ENCODE measurements around the gene ANKRA2.

DNA sequence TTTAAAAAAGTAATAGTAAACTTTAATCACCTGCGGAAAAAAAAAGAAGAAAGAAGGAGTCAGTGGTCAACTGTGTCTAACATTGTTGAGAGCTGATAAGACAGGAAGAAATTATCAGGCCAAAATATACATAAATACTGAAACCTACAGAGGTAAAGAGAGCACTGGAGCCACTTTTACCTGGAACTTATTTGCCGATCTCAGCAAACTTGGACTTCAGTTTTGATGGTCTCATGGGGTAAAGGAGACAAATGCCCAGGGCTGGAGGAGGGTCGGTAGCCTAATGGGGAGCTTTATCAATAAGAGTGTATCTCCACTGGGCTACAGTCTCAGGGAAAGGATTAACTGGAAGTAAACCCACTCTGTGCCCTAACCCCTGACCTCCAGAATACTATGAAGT, 33.9 kb upstream of the ANKRA2 start:
- TF ChIP-seq, protein P1, sequence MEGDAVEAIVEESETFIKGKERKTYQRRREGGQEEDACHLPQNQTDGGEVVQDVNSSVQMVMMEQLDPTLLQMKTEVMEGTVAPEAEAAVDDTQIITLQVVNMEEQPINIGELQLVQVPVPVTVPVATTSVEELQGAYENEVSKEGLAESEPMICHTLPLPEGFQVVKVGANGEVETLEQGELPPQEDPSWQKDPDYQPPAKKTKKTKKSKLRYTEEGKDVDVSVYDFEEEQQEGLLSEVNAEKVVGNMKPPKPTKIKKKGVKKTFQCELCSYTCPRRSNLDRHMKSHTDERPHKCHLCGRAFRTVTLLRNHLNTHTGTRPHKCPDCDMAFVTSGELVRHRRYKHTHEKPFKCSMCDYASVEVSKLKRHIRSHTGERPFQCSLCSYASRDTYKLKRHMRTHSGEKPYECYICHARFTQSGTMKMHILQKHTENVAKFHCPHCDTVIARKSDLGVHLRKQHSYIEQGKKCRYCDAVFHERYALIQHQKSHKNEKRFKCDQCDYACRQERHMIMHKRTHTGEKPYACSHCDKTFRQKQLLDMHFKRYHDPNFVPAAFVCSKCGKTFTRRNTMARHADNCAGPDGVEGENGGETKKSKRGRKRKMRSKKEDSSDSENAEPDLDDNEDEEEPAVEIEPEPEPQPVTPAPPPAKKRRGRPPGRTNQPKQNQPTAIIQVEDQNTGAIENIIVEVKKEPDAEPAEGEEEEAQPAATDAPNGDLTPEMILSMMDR (IDR thresholded peaks at IDR 0.05; ENCODE audit: low read depth, low read length, poor library complexity, severe bottlenecking), result no peak
- TF ChIP-seq EZH2phosphoT487 (IDR thresholded peaks at IDR 0.05; ENCODE audit: borderline replicate concordance, low read length), result no peak
